Aorta (tissue), 5 donors: ENCODE data around the gene MT1H. TPM values are rescaled to one million over a fixed set of nuclear protein-coding genes. Genes with fewer than 3 reads are reported as not detected.

Experiments used
- ATAC-seq: fragments of 200-7000 bp; cut with Tn5 transposase; one replicate; pipeline ENCODE4 v1.9.1; 2022; ENCODE audit warnings: moderate library complexity; ENCODE audit not compliant: low FRiP score
- DNase-seq, 2 donors: peaks; one replicate each; pipeline ENCODE4 v3.0.0-alpha.2; 2020
- H3K27ac ChIP-seq, 2 donors: one replicate each; pipeline ENCODE4 v1.5.1; 2013; ENCODE audit warnings: low read length in 2 of 2, mild to moderate bottlenecking in 2 of 2, moderate library complexity in 2 of 2, control low read depth in 1 of 2, inconsistent platforms in 1 of 2, low read depth in 1 of 2
- H3K27me3 ChIP-seq, 2 donors: one replicate each; pipeline ENCODE4 v1.6.1; 2013; ENCODE audit warnings: control low read depth in 1 of 2, low read length in 1 of 2, mild to moderate bottlenecking in 1 of 2, moderate library complexity in 1 of 2; ENCODE audit not compliant: insufficient read depth in 2 of 2, control insufficient read depth in 1 of 2
- H3K36me3 ChIP-seq, 2 donors: one replicate each; pipeline ENCODE4 v1.6.1; 2013; ENCODE audit warnings: control low read depth in 1 of 2, low read length in 1 of 2, mild to moderate bottlenecking in 1 of 2; ENCODE audit not compliant: insufficient read depth in 2 of 2, control insufficient read depth in 1 of 2
- H3K4me1 ChIP-seq, 2 donors: one replicate each; pipeline ENCODE4 v1.6.1; 2013; ENCODE audit warnings: low read length in 2 of 2, control low read depth in 1 of 2, mild to moderate bottlenecking in 1 of 2, moderate library complexity in 1 of 2; ENCODE audit not compliant: insufficient read depth in 2 of 2, control insufficient read depth in 1 of 2
- H3K4me3 ChIP-seq, 2 donors: one replicate each; pipeline ENCODE4 v1.5.1; 2013; ENCODE audit warnings: low read length in 2 of 2, control low read depth in 1 of 2, mild to moderate bottlenecking in 1 of 2
- H3K9me3 ChIP-seq: one replicate; pipeline ENCODE4 v1.6.1; 2013; ENCODE audit warnings: mild to moderate bottlenecking, low read length; ENCODE audit not compliant: control insufficient read depth
- WGBS, 2 donors: extraction: QIAGEN DNeasy Blood & Tissue Kit; methylation state at CpG; one replicate each; pipeline ENCODE4 v1.1.7; 2013; 5-methylcytosine and 5-hydroxymethylcytosine counted together
- intact Hi-C, 2 donors: fragments of 100-400 bp; cut with DNase I; formaldehyde crosslinking; loops; one replicate each; pipeline versions ENCODE4 v1.14.2 to v1.15.0; 2022
- polyA plus RNA-seq, 2 donors: library from polyadenylated mRNA; stranded (reverse); fragments of 200-250 nt; gene quantifications; one replicate each; pipeline ENCODE4 v1.2.3, GENCODE V29; 2013
- total RNA-seq, 2 donors: library from RNA; stranded (reverse); fragmentation: NEBNext Ultra II Directional; extraction: Animal tissue kit (Norgen Biotek cat#: 25700); gene quantifications; one replicate each; pipeline ENCODE4 v1.2.1, GENCODE V29; 2021
- donor health status: healthy with polysubstance abuse.
- donor health status: Bipolar disorder and iron deficiency.
- donor health status: DM: no; HTN: no; CAD: no.
- donor health status: DM: no; HTN: no; CAD: no.
- donor health status: DM: yes; HTN: yes; CAD: no.

MT1H gene
- total and polyA plus RNA-seq, 4 donors, result 1.6 to 12.6 (median 3.0) TPM; not detected in 1

DNA sequence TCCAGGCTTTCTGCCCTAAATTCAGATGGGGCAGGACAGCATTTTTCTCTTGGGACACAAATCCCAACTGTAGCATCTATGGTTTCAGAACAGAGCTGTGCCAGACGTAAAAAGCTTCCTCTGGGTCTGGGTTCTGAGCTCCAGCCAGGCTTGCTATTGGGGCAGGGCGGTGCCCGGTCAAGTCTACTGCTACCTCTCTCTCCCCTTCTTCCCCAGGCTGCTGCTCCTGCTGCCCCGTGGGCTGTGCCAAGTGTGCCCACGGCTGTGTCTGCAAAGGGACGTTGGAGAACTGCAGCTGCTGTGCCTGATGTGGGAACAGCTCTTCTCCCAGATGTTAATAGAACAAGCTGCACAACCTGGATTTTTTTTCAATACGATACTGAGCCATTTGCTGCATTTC, 36.1 kb upstream of the MT1H start:
- no peaks in the 10 kb centered on the region for H3K9me3 ChIP-seq
- H3K4me1 ChIP-seq, result no peaks in the 10 kb centered on the region
- no peak overlapping the region for H3K27ac ChIP-seq
- no peaks in the 10 kb centered on the region for H3K27me3 ChIP-seq
- ATAC-seq (no peak), DNase-seq (no peak)
- H3K36me3 ChIP-seq, result no peaks in the 10 kb centered on the region
- intact Hi-C loops, result no loop called here
- 28 to 43% methylated on average over 7 of the region's 7 CpGs for WGBS, 2 donors
- H3K4me3 ChIP-seq, result no peak overlapping the region

DNA sequence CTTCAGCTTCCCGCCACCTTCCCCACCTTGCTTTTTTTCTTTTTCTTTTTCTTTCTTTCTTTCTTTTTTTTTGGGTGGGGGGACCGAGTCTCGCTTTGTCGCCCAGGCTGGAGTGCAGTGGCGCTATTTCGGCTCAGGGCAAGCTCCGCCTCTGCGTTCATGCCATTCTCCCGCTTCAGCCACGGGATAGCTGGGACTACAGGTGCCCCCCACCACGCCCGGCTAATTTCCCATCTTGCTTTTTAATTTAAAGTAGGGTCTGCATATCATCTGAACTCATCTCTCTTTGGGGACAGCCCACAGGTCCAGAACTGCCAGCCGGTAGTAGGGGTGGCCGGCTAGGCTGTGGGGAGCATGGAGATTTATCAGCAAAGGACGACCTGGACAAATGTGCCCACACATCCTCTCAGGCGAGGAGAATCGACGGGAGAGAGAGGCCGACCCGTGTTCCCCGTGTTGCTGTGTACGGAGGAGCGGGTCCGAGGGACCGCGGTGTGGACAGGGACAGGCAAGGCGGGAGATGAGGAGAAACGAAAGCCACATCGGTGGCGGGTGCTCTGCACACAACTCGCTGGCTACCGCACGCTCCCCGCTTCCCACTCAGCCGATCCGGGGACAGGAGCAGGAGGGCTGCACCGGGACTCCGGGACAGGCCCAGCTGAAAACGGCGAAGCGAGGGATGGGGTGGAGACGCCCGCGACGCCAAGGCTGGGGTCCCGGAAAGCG, 34.7 kb upstream of the MT1H start:
- DNase-seq (no peak), ATAC-seq (no peak)
- Histone ChIP-seq H3K9me3 (no peaks in the 10 kb centered on the region), H3K36me3 (no peaks in the 10 kb centered on the region), H3K4me1 (no peaks in the 10 kb centered on the region), H3K27ac (no peak overlapping the region), H3K27me3 (no peaks in the 10 kb centered on the region), H3K4me3 (no peak overlapping the region)
- intact Hi-C loops, result no loop called here
- 68 to 72% methylated on average over 47 of the region's 47 CpGs for WGBS, 2 donors

- WGBS, 2 donors, result 46 to 59% methylated on average over 31 to 40 of the region's 40 CpGs
- DNase-seq, result no peak
- intact Hi-C loops, result no loop called here
- H3K9me3 ChIP-seq, result no peaks in the 10 kb centered on the region
- H3K4me1 ChIP-seq, result no peaks in the 10 kb centered on the region
- H3K27me3 ChIP-seq, result no peaks in the 10 kb centered on the region
- no peak for ATAC-seq
- no peaks in the 10 kb centered on the region for H3K36me3 ChIP-seq
- H3K27ac ChIP-seq, result no peak overlapping the region
- H3K4me3 ChIP-seq, result no peak overlapping the region
Observed at GRCh38 chr16:56635441-56635967, 34.1 kb upstream of the MT1H start.

GRCh38 chr16:56636616-56637413, 32.8 kb upstream of the MT1H start:
- DNase-seq, result no peak
- no peaks in the 10 kb centered on the region for H3K9me3 ChIP-seq
- intact Hi-C loops, result no loop called here
- WGBS, 2 donors, result 85% methylated on average over 9 of the region's 9 CpGs
- ATAC-seq, result no peak
- no peaks in the 10 kb centered on the region for H3K4me1 ChIP-seq
- no peaks in the 10 kb centered on the region for H3K27me3 ChIP-seq
- H3K27ac ChIP-seq, result no peak overlapping the region
- no peaks in the 10 kb centered on the region for H3K36me3 ChIP-seq
- H3K4me3 ChIP-seq, result no peak overlapping the region

GRCh38 chr16:56637814-56638750, 31.5 kb upstream of the MT1H start, which contains the start of gene MT1A:
Gene MT1A (plus strand): TSS chr16:56638666. CDS start chr16:56638739, 73 bp downstream.
- Histone ChIP-seq H3K27me3 (no peaks in the 10 kb centered on the region), H3K27ac (peak within 1 kb of the TSS in 1 of 2 donors; percentile 39), H3K4me1 (no peaks in the 10 kb centered on the region), H3K36me3 (no peaks in the 10 kb centered on the region), H3K4me3 (no peak within 1 kb of the TSS), H3K9me3 (no peaks in the 10 kb centered on the region)
- intact Hi-C loops, result no loop called here
- ATAC-seq (peak; percentile 90), DNase-seq (peak; percentile 89 to 95)
- 20 to 23% methylated on average over 68 of the region's 68 CpGs for WGBS, 2 donors

GRCh38 chr16:56639045-56639444, 30.6 kb upstream of the MT1H start:
- no peaks in the 10 kb centered on the region for H3K36me3 ChIP-seq
- no peak overlapping the region for H3K27ac ChIP-seq
- WGBS, 2 donors, result 60 to 64% methylated on average over 1 of the region's 1 CpG
- DNase-seq (no peak), ATAC-seq (no peak)
- H3K9me3 ChIP-seq, result no peaks in the 10 kb centered on the region
- H3K4me1 ChIP-seq, result no peaks in the 10 kb centered on the region
- H3K27me3 ChIP-seq, result no peaks in the 10 kb centered on the region
- no peak overlapping the region for H3K4me3 ChIP-seq
- intact Hi-C loops, result no loop called here

GRCh38 chr16:56640076-56640475, 29.5 kb upstream of the MT1H start:
- intact Hi-C loops, result loop anchor here in 1 of 2 donors (5.0 kb wide), 2 partner anchors 38 to 42 kb away; partner anchors contain the start of gene MT1X
- H3K4me1 ChIP-seq, result no peaks in the 10 kb centered on the region
- no peaks in the 10 kb centered on the region for H3K9me3 ChIP-seq
- ATAC-seq (no peak), DNase-seq (no peak)
- no peaks in the 10 kb centered on the region for H3K36me3 ChIP-seq
- no peak overlapping the region for H3K4me3 ChIP-seq
- 82 to 90% methylated on average over 1 of the region's 1 CpG for WGBS, 2 donors
- no peaks in the 10 kb centered on the region for H3K27me3 ChIP-seq
- H3K27ac ChIP-seq, result no peak overlapping the region

DNA sequence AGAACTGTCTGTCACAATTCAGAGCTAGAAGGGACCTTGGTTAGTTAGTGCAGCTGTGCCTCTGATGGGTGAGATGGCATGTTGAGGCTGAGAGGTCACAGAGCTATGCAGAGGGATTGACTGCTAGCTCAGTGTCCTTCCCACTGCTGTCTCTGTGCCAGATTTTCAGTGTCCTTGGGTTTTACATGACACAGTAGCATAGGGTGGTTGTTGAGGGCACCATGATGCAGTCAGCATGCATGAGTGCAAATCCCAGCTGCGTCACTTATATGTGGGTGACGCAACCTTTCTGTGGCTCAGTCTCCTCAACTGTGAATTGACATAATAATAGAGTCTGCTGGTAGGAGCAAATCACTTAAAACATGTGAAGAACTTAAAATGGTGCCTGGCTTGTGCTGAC, 28.4 kb upstream of the MT1H start:
- no peaks in the 10 kb centered on the region for H3K36me3 ChIP-seq
- ATAC-seq (no peak), DNase-seq (no peak)
- H3K27me3 ChIP-seq, result no peaks in the 10 kb centered on the region
- no peaks in the 10 kb centered on the region for H3K4me1 ChIP-seq
- no peak overlapping the region for H3K4me3 ChIP-seq
- intact Hi-C loops, result loop anchor here in 1 of 2 donors (5.0 kb wide), 2 partner anchors 39 to 41 kb away; partner anchors contain the start of gene MT1X
- WGBS, 2 donors, result 97% methylated on average over 2 of the region's 2 CpGs
- no peak overlapping the region for H3K27ac ChIP-seq
- H3K9me3 ChIP-seq, result no peaks in the 10 kb centered on the region
